Measurements from ENCODE around the gene SLC8A1. TPM values are rescaled to one million over a fixed set of nuclear protein-coding genes. Genes with fewer than 3 reads are reported as not detected.

SLC8A1 gene
- total RNA-seq, 1 experiment from 2014 or later: not detected

DNA sequence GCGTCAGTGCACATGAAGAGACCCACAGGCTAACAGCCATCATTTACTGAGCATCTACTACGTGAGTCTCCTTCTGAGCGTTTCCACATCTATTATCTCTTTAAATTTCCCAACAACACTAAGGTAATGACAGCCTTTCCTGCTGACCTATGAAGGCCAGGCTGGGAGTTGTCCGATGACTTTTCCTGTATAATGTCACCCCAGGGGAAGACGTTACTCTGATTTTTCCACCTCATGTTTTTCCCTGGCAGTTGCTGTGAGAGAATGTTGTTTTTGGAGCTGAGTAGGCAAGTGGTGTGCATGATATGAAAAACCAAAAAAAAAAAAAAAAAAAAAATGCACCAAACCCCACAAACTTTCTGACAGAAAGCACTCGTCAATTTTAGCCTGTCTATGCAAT is 207.6 kb downstream of the SLC8A1 start:
- ChIA-PET POLR2A (ENCODE audit: low non-redundant PET) (no interaction called here), CTCF (interaction anchor here (0.6 kb wide), 1 partner anchor 59 kb away, joined by 6 read pairs; no protein-coding TSS in a partner anchor)
- BruUV-seq (replicated peaks): no TSS peak
- intact Hi-C loops (cut with micrococcal nuclease; ENCODE audit: unreplicated experiment): loop anchor here (10.0 kb wide), 1 partner anchor 311 kb away; no protein-coding TSS in a partner anchor
- Histone ChIP-seq H3K27me3 (replicated peaks; ENCODE audit: insufficient read depth, low read depth, low read length, poor library complexity) (peaks cover 11% of the 10 kb centered on the region), H3K9me3 (ENCODE audit: low read depth, low read length, poor library complexity, severe bottlenecking) (no peaks in the 10 kb centered on the region), H3K4me3 (ENCODE audit: low read depth, low read length, poor library complexity, severe bottlenecking) (no peak overlapping the region), H3K4me1 (ENCODE audit: insufficient read depth, low read length, poor library complexity, severe bottlenecking) (no peaks in the 10 kb centered on the region), H3K27ac (ENCODE audit: low read depth, low read length, poor library complexity, severe bottlenecking) (no peak overlapping the region), H3K36me3 (ENCODE audit: insufficient read depth, low read length, poor library complexity, severe bottlenecking) (no peaks in the 10 kb centered on the region)
- no peak for DNase-seq (ENCODE audit: low spot score)
- TF ChIP-seq, protein P1, sequence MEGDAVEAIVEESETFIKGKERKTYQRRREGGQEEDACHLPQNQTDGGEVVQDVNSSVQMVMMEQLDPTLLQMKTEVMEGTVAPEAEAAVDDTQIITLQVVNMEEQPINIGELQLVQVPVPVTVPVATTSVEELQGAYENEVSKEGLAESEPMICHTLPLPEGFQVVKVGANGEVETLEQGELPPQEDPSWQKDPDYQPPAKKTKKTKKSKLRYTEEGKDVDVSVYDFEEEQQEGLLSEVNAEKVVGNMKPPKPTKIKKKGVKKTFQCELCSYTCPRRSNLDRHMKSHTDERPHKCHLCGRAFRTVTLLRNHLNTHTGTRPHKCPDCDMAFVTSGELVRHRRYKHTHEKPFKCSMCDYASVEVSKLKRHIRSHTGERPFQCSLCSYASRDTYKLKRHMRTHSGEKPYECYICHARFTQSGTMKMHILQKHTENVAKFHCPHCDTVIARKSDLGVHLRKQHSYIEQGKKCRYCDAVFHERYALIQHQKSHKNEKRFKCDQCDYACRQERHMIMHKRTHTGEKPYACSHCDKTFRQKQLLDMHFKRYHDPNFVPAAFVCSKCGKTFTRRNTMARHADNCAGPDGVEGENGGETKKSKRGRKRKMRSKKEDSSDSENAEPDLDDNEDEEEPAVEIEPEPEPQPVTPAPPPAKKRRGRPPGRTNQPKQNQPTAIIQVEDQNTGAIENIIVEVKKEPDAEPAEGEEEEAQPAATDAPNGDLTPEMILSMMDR (conservative IDR thresholded peaks at IDR 0.05; ENCODE audit: low read depth, low read length): no peak
- no peak for TF ChIP-seq EZH2 (IDR thresholded peaks at IDR 0.05; ENCODE audit: borderline replicate concordance, low read depth, low read length, poor library complexity, severe bottlenecking)

DNA sequence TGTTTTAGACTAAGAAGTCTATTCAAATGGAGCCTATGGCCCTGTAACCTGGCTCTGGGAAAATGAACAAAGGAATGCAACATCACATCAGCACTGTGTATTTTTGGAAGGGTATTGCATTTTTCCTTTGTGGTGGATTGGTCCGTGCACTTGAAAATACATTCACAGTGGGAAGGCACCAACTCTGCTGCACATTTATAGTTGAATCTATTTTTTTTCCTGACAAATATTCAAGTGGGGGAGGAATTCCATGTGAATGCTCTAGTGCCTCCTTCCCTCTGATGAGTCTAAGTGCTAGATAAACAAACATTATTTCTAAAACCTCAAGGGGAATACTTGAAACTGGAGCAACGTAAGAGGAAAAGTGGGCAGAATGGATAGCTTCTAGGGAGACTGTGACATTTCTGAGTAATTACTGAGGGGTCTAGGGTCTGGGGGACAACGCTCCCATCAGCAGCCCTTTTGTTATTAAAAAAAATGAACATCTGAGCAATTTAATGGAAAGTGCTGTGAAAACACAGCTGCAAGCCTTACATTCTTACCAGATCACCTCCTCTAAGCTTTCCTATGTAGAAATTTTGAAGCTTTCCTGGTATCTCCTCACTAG is 208.2 kb downstream of the SLC8A1 start:
- no peak for DNase-seq (ENCODE audit: low spot score)
- POLR2A ChIA-PET (ENCODE audit: low non-redundant PET): no interaction called here
- H3K9me3 ChIP-seq (ENCODE audit: low read depth, low read length, poor library complexity, severe bottlenecking): no peaks in the 10 kb centered on the region
- TF ChIP-seq EZH2 (IDR thresholded peaks at IDR 0.05; ENCODE audit: borderline replicate concordance, low read depth, low read length, poor library complexity, severe bottlenecking): no peak
- TF ChIP-seq, protein P1 (conservative IDR thresholded peaks at IDR 0.05; ENCODE audit: low read depth, low read length): no peak
- no peaks in the 10 kb centered on the region for H3K36me3 ChIP-seq (ENCODE audit: insufficient read depth, low read length, poor library complexity, severe bottlenecking)
- H3K4me3 ChIP-seq (ENCODE audit: low read depth, low read length, poor library complexity, severe bottlenecking): no peak overlapping the region
- no peak overlapping the region for H3K27ac ChIP-seq (ENCODE audit: low read depth, low read length, poor library complexity, severe bottlenecking)
- no peaks in the 10 kb centered on the region for H3K4me1 ChIP-seq (ENCODE audit: insufficient read depth, low read length, poor library complexity, severe bottlenecking)
- CTCF ChIA-PET: interaction anchor here (0.6 kb wide), 1 partner anchor 59 kb away, joined by 6 read pairs; no protein-coding TSS in a partner anchor
- intact Hi-C loops (cut with micrococcal nuclease; ENCODE audit: unreplicated experiment): loop anchor here (10.0 kb wide), 1 partner anchor 311 kb away; no protein-coding TSS in a partner anchor
- H3K27me3 ChIP-seq (replicated peaks; ENCODE audit: insufficient read depth, low read depth, low read length, poor library complexity): peaks cover 6% of the 10 kb centered on the region
- no TSS peak for BruUV-seq (replicated peaks)

DNA sequence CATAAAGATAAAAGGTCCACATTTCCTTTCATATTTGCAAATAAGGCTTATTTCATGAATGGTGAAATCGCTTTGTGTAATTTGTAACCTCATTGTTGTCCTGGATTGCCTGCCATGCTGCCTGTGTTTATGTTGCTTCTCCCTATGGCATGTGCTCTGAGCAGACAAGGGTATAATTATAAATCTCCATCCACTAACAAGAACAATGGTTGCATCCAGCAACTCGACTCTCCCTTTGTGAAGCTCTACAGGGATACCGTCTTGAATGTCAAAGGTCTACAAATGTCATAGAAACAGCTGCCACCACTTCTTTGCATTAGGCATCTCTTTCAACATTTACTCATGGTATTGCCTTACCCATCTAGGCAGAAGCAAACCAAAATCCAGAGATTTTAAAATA is 209.6 kb downstream of the SLC8A1 start:
- Histone ChIP-seq H3K27ac (ENCODE audit: low read depth, low read length, poor library complexity, severe bottlenecking) (no peak overlapping the region), H3K4me3 (ENCODE audit: low read depth, low read length, poor library complexity, severe bottlenecking) (no peak overlapping the region), H3K9me3 (ENCODE audit: low read depth, low read length, poor library complexity, severe bottlenecking) (no peaks in the 10 kb centered on the region), H3K36me3 (ENCODE audit: insufficient read depth, low read length, poor library complexity, severe bottlenecking) (no peaks in the 10 kb centered on the region), H3K27me3 (replicated peaks; ENCODE audit: insufficient read depth, low read depth, low read length, poor library complexity) (peaks cover 6% of the 10 kb centered on the region), H3K4me1 (ENCODE audit: insufficient read depth, low read length, poor library complexity, severe bottlenecking) (no peaks in the 10 kb centered on the region)
- ChIA-PET POLR2A (ENCODE audit: low non-redundant PET) (no interaction called here), CTCF (no interaction called here)
- no TSS peak for BruUV-seq (replicated peaks)
- intact Hi-C loops (cut with micrococcal nuclease; ENCODE audit: unreplicated experiment): loop anchor here (10.0 kb wide), 1 partner anchor 312 kb away; no protein-coding TSS in a partner anchor
- DNase-seq (ENCODE audit: low spot score): no peak
- TF ChIP-seq, protein P1 (conservative IDR thresholded peaks at IDR 0.05; ENCODE audit: low read depth, low read length): no peak
- no peak for TF ChIP-seq EZH2 (IDR thresholded peaks at IDR 0.05; ENCODE audit: borderline replicate concordance, low read depth, low read length, poor library complexity, severe bottlenecking)
